GM12892 (cell line): ENCODE results near the gene FXYD6.
"Not testable (repeated sequence)": the region's sequence is repeated elsewhere in the genome, so short reads cannot be mapped to it uniquely, and the experiment has no call there.

Experiments
- POLR2A ChIP-seq: IDR thresholded peaks from 2 replicates; pipeline ENCODE4 v1.6.1; 2011; ENCODE audit warnings: low read depth, low read length, control low read depth
- POLR2AphosphoS5 ChIP-seq: IDR thresholded peaks from 2 replicates; pipeline ENCODE4 v1.6.1; 2011; ENCODE audit warnings: low read depth, low read length, control low read depth
- TAF1 ChIP-seq: IDR thresholded peaks from 2 replicates; pipeline ENCODE4 v1.6.1; 2011; ENCODE audit warnings: low read depth, mild to moderate bottlenecking, control low read depth, low read length, borderline replicate concordance

GRCh38 chr11:117865546-117865945, 10.9 kb downstream of the FXYD6 start:
- not testable (repeated sequence) for TF ChIP-seq POLR2A, TAF1, POLR2AphosphoS5
